HG03135 (cell line): ENCODE results near the gene CYP2A6.
"Not testable (repeated sequence)": the region's sequence is repeated elsewhere in the genome, so short reads cannot be mapped to it uniquely, and the experiment has no call there.

Source experiments
- ATAC-seq: cut with Tn5 transposase; IDR thresholded peaks from one replicate; pipeline ENCODE4 v1.9.1; 2021; ENCODE audit warnings: mild to moderate bottlenecking, moderate library complexity; ENCODE audit not compliant: unreplicated experiment

CYP2A6 gene

GRCh38 chr19:40852467-40853152 is 2.4 kb upstream of the CYP2A6 start:
- ATAC-seq: not testable (repeated sequence)

DNA sequence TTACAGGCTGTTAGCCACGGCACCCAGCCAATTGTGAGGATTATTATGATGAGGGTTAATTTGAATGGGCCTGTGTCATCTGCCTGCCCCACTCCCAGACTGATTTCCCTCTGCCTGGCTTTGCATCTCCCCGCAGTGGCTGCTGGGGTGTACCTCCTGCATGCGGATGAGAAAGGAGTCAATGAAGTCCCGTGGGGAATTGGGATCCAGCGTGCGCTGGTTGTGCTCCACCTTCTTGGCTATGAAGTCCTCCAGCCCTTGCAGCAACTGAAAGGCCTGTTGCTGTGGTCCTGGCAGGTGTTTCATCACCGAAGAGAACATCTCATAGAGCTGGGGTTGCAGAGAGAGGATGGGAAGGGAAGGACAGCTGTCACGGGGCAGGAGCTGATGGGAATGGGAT is 3.5 kb downstream of the CYP2A6 start:
- not testable (repeated sequence) for ATAC-seq

- ATAC-seq: not testable (repeated sequence)
Measured at GRCh38 chr19:40843653-40844052, 6.6 kb downstream of the CYP2A6 start.

DNA sequence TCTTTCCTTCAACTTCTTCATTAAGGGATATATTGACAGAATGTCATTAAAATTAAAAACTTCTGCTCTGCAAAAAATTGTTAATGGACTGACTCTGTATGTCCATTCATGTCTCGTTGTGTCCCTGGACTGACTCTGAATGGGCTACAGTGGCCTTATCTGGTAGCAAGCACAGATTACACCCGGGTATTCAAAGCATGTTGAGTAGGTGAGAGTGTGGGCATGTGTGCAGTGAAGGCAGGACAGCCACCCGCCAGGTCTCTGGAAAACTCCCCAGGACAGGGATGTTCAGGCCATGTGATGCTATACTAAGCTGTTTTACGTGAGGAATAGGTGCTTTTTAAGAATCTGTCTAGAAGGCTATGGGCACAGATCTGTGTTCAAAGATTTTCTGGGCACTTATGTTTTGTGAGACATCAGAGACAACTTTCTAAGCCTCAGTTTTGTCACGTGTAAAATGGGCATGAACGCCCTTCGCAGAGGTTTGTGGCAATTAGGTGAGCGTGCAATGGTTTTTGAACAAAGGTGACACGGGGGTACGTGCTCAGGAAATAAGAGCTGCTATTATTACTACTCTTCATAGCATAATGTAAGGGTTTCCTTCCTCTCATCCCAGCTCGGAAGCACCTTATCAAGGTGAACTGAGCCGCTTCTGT is 7.1 kb downstream of the CYP2A6 start:
- not testable (repeated sequence) for ATAC-seq

DNA sequence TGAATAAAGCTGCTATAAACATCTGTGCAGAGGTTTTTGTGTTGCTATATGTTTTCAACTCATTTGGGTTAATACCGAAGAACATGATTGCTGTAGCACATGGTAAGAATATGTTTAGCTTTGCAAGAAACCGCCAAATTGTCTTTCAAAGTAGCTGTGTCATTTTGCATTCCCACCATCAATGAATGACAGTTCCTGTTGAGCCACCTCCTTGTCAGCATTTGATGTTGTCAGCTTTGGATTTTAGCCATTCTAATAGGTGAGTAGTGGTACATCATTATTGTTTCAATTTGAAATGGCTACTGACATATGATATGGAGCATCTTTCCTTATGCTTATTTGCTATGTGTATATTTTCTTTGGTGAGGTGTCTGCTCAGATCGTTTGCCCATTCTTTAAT is 8.2 kb downstream of the CYP2A6 start:
- ATAC-seq: not testable (repeated sequence)

DNA sequence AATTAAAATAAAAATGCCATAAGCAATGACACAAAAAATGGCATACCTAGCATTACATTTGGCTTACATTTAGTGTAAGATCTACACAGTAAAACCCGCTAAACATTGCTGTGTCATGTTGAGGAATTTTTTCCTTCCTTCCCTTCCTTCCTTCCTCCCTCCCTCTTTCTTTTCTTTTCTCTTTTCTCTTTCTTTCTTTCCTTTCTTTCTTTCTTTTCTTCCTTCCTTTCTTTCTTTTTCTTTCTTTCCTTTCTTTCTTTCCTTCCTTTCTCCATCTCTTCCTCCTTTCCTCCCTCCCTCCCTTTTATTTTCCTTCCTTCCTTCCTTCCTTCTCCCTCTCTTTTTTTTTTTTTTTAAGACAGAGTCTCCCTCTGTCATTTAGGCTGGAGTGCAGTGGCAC is 11.8 kb downstream of the CYP2A6 start:
- ATAC-seq: not testable (repeated sequence)

DNA sequence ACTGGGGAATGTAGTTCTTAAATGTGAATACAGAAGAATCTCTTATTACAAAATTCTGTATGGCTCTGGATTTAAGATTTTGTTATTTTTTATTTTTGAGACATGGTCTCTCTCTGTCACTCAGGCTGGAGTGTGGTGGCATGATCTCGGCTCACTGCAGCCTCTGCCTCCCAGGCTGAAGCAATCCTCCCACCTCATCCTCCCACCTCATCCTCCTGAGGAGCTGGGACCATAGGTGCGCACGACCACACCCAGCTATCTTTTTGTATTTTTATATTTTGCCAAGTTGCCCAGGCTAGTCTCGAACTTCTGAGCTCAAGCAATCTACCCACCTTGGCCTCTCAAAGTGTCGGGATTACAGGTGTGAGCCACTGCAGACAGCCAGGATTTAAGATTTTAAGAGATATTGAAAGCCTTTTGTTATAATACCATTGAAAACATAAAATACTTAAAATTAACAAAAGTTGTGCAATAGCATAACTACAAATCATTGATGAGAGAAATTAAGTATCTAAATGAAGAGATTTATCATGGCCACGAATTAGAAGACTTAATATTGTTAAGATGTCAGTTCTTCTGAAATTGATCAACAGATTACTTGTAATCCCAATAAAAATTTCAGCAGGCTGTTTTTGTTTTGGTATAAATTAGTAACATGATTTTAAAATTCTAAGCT is 13.4 kb downstream of the CYP2A6 start:
- ATAC-seq: no peak

DNA sequence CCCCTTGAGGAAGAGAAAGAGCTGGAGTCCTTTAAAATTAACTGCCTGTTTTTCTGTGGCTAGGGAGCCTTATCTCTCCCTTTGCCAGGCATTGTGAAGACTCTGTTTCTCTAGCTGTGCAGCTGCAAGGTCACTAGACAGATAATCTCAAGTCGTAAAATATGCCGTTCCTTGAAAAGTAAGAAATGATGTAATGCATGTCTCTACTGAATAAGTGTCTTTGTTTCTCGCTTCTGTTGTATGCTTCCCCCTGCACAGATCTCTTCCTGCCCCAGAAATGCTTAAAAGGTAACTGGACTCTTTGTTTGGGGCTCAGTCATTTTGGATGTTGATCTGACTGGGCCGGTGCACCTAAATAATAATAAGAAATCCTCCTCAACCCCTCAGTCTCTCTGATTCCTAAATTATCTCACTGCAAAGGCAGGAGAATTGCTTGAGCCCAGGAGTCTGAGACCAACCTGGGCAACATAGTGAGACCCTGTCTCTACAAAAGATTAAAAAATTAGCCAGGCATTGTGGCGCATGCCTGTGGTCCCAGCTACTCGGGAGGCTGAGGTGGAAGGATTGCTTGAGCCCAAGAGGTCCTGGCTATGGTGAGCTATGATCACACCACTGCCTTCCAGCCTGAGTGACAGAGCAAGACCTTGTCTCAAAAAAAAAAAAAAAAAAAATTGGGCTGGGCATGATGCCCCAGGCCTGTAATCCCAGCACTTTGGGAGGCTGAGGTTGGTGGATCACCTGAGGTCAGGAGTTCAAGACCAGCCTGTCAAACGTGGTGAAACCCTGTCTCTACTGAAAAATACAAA is 16.3 kb downstream of the CYP2A6 start:
- ATAC-seq: not testable (repeated sequence)

DNA sequence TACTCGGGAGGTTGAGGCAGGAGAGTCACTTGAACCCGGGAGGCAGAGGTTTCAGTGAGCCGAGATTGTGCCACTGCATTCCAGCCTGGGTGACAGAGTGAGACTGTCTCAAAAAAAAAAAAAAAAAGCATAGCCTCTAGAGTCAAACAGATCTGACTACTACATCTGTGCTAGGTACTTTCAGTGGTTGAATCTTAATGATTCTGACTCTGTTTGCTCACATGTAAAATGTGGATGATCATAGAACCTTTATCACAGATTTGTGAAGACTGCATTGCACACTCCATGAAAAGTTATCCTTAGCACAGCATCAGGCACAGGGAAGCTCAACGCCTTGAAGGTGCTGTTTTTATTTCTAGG is 17.8 kb downstream of the CYP2A6 start:
- not testable (repeated sequence) for ATAC-seq

- no peak for ATAC-seq
Measured at GRCh38 chr19:40831502-40832430, 18.5 kb downstream of the CYP2A6 start.

GRCh38 chr19:40830741-40831140 is 19.5 kb downstream of the CYP2A6 start:
- not testable (repeated sequence) for ATAC-seq

GRCh38 chr19:40829205-40829604 is 21.0 kb downstream of the CYP2A6 start:
- no peak for ATAC-seq

DNA sequence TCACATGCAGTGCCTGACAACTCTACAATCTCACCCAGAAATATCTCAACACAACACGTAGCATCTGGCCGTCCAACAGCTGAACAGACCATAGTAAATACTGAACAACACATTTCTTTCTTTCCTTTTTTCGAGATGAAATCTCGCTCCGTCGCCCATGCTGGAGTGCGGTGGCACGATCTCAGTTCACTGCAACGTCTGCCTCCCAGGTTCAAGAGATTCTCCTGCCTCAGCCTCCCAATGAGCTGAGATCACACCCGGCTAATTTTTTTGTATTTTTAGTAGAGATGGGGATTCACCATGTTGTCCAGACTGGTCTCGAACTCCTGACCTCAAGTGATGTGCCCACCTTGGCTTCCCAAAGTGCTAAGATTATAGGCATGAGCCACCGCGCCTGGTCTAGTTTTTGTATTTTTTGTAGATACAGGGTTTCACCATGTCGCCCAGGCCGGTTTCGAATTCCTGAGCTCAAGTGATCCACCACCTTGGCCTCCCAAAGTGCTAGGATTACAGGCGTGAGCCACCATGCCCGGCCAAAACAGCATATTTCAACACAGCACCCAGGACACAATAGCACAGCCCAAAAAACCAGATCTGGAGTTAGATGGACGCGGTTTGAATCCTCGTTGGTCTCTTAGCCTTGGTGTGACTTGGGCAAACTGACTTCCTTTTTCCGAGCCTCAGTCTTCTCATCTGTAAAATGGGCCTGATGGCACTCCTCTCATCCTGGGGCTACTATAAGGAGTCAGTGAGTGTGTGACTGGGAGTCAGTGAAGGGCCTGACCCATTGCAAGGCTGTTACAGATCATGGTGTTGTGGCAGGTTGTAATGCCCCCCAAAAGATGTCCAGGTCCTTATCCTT is 22.6 kb downstream of the CYP2A6 start:
- ATAC-seq: no peak

DNA sequence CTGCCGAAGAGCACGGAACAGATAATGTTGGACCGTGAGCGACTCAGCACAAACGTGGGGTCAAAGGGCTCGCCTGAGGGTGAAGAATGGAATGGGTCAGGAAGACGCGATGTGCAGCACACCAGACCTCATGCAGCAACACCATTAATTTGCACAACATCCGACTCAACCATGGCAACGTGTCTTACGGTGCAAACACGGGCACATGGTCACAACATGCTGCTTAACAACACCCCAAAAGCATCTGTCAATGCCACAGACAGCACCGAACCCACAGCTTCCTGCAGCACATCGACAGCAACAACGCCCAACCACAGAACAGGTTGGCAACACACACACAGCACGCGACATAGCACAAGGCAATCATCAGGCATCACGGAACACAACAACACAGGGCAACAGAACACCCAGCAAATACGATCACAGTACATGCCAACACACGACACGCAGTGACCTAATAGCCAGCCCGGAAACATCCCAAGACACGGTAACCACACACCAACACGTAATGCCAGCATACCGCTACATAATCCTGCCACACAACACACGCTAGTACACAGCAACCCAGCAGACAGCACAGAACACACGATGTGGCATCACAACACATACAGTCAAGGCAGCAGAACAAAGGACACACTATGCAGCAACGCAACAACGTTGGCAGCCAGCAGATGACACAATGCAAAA is 23.4 kb downstream of the CYP2A6 start:
- ATAC-seq: not testable (repeated sequence)

DNA sequence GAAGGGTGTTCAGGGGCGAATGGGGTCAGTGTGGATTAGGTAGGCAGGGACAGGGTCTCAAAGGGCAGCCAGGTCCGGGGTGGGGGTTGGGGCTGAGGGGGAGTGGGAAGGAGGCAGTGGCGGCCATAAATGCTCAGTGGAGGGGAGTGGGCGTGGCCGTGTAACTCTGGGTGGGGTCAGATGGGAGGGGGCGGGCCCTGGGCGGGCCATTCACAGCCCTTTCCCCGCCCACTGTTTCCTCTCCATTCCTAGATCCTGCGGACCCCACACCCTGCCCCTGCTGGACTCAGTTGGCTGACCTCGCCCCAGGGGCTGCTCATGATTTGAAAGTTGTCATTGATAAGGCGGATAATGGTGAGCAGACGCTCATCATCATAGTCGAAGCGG is 23.9 kb downstream of the CYP2A6 start:
- not testable (repeated sequence) for ATAC-seq

- ATAC-seq: not testable (repeated sequence)
Measured at GRCh38 chr19:40825460-40826095, 24.7 kb downstream of the CYP2A6 start.

DNA sequence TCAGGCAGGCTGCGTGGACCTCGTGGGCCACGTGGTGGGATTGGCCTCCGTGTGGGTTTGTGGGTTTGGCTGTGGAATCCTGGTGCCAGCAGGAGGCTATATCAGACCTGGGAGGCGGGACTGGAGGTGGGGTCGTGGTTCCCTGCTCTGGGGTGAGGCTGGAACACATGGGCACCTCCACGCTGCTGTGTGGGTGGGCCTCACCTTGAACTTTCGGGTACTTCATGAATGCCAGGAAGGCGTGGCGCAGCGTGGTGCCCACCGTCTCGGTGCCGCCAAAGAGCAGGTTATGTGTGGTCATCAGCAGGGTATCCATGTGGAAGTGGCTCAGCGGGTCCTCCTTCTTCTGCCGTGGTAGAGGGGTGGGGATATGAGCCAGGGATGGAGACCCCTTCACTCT is 25.3 kb downstream of the CYP2A6 start:
- not testable (repeated sequence) for ATAC-seq
